Measurements from ENCODE around the gene SH3BP4. TPM values are rescaled to one million over a fixed set of nuclear protein-coding genes. Genes with fewer than 3 reads are reported as not detected.
A peak's percentile ranks its signal among the peaks of the same experiment; 100 is the strongest.

Gene SH3BP4
- polyA plus RNA-seq, 4 donors, result 27.7 to 43.6 (median 39.7) TPM

DNA sequence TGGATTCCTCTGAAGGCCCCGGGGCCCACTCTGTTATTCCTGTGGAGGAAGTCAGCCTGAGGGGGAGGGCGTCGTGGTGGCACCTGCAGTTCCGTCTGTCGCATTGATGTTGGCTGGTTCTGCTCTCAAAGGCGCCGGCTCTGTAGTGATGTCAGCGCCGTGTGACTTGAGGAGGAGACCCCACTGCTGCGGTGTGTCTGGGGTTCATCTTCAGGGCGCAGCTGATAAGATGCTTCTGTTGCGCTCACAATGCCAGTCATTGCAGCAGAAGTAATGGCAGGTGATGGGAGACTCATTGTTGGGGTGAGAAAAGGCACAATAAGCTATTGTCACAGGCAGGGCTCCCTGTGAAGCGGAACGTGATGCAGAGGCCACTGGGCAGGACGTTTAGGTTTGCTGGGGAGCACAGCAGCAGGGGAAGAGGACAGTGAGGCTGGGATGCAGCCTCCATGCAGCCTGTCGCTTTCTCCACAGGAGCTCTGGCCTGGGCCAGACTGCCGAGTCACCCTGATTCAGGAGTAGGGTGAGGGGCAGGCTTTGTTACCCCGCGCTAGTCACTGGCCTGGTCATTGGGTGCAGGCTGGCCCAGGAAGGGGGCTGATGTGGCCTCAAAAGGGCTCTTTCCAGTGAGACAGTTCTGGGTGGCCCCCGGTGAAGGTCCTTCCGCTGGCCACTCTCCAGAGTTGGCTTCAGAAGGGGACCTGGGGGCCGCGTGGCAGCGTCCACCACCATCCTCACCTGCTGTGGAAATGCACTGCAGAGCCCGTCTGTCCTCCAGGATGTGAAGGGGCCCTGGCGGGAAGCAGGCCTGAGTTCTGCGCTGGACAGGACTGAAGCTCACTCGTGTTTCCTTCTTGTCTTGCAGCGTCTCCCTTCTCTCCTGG lies 42.9 kb downstream of the SH3BP4 start:
- no peak for DNase-seq (ENCODE audit: low read depth in 4 of 4, low spot score in 3 of 4)

DNA sequence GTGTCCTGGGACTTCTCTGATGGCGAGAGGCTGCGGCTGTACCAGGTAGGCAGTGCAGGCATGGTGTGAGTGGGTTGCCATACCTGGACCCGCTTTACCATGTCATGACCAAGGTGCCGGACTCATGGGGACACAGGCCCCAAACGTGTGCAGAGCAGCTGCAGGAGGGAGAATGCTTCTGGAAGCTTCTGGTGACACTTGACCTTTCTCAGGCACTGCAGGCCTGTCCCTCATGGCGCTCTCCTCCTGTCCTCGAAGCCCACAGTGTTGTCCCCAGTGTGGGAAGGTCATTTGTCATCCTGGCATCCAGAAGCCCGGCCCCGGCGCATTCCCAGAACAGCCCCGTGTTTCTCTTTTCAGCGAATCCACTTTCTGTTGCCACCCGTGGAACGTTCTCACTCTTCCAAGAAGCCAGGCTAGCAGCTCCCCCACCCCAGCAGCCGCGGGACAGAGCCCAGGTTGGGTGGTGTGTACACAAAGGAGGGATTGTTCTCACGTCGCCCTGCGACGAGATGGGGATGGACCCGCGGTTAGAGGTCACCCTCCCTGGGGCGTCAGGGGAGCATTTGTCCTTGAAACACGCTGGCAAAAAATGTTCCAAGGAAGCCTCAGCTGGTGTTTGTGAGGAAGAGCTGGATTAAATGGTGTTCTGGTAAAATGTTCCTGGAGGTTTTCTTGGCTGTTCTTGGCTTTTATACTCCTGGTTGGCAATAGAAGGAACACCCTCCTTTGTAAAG lies 43.7 kb downstream of the SH3BP4 start:
- DNase-seq (ENCODE audit: low read depth in 4 of 4, low spot score in 3 of 4), result no peak

DNA sequence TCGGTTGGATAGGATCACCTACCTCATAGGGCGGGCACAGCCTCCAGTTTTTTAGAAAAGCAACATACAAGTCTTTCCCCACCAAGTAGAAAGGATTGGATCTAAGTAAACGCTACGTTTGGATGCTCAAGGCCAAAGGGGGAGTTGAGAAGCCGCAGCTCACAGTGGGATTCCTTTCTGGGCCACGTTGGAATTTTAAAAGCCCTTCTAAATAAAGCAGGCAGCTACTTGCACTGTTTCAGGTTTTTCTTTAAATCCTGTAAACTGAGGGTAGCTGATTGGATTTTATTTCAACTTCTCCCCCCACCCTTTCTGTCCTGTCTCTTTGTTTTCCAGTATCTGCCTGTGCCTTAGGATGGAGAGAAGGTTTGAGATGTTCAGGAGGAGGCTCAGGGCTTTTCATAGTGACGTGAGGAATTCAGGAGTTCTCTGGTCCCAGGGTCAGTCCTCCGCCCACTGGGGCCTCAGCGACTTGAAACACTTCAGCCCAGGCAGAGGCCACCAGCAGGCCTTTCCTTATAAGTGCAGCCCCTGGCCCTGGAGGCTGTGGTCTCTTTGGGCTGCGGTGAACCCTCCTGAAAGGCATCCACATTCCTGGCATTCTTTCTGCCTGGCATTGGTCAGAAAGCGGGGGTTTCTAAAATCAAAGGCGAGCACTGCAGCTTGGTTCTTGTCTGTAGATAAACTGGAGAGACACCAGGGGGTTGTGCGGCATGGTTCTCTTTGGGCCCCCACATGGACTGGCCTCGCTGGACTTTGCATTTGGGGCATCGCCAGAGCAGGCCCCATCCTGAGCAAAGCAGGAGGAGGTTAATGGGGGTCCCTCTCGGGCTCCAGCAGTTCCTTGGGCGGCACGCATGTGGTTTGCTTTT lies 44.5 kb downstream of the SH3BP4 start:
- DNase-seq (ENCODE audit: low read depth in 4 of 4, low spot score in 3 of 4), result no peak

DNA sequence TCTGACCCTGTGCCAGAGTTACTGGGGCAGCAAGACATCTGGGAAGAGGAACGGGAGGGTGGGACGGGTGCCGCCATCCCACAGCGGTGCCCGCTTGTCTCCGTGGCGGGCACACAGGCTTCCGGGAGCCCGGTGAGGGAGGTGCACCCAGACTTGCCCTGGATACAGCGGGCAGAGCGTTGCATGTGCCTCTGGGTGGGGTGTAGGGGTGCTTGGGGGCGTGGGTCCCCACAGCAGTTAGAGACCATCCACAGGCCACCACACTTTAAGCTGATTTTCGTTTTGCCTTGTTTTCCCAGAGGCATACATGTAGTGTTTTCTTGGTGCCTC lies 45.1 kb downstream of the SH3BP4 start:
- DNase-seq (ENCODE audit: low read depth in 4 of 4, low spot score in 3 of 4), result no peak

DNA sequence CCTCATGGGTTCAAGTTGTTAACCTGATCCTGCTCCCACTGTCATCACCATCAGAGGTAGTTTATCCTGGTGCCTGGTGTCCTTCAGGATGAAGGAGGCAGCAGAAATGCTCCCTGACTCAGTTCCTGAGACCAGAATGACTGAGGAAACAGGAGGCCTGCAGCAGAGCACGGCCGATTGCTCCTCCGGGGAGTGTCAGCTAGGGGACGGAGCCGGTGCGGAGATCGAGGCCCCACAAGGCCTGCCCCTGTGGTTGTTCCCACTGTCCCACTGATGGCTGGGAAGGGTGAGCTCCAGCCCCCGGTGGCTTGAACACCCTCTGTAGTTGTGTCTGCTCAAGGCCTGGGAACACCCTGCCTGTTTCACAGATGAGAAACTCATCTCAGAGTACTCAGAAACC lies 45.6 kb downstream of the SH3BP4 start:
- no peak for DNase-seq (ENCODE audit: low read depth in 4 of 4, low spot score in 3 of 4)

DNA sequence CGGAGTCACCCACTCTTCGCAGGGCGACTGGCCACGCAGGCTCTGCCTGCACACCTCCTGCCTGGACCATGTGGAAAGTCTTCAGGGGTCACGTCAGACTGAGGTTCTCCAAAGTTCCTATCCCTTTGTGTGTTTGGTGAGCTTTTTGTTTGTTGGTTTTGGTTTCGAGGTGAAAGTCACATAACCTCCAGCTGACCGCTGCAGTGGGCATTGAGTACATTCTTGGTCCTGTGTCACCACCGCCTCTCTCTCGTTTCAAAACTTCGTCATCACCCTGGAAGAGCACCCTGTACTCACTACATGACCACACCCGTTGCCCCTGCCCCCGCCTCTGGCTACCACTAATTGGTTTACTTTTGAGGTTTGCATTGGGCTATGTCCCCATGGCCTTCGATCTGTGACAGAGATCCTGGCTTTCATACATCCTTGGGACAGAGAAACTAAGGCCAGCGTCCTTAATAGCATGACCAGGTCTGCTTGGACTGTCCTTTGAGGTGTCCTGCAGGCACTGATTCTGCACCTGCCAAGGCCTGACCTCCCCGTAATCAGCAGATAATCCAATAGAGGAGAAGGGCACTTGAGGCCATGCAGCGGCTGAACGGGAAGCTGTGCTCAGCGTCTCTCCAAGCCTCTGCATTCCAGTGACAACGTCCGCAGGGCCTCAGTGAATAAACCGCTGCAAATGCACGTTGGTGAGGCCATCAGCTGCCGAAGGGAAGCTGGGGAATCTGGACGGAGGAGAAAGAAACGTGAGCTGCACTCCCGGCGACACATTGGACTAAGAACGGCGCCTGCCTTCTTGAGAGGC lies 46.8 kb downstream of the SH3BP4 start:
- no peak for DNase-seq (ENCODE audit: low read depth in 4 of 4, low spot score in 3 of 4)

DNA sequence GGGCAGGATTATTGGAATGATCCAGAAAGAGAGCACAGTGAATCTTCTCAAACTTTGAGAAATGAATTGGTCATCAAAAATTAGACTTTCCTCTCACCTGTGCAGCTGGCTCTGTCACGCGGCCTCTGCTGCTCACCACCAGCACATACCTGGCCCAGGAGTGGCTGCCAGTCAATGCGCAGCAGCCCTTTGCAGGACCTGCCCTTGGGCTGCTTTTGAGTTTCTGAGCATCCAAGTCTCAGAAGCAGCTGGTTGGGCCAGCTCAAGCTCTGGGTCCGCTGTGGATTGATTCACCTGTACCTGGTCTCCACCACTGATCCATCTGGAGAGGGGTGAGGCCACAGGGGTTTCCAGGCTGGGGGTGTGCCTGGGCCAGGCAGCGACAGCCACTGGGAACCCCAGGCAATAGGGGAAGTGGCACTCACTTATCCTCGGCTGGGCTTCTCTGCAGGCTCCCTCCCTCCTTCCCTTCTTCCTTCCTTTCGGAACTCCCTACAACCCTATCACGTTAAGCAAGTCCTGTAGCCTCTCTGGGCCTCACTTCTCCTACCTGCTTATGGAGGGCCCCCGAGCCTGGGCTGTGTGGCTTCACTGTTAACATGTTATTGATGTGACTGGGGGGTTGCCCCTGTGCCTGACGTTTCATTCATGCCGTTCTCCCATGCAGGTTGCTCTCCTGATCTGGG lies 48.1 kb downstream of the SH3BP4 start:
- DNase-seq (ENCODE audit: low read depth in 4 of 4, low spot score in 3 of 4), result no peak

DNA sequence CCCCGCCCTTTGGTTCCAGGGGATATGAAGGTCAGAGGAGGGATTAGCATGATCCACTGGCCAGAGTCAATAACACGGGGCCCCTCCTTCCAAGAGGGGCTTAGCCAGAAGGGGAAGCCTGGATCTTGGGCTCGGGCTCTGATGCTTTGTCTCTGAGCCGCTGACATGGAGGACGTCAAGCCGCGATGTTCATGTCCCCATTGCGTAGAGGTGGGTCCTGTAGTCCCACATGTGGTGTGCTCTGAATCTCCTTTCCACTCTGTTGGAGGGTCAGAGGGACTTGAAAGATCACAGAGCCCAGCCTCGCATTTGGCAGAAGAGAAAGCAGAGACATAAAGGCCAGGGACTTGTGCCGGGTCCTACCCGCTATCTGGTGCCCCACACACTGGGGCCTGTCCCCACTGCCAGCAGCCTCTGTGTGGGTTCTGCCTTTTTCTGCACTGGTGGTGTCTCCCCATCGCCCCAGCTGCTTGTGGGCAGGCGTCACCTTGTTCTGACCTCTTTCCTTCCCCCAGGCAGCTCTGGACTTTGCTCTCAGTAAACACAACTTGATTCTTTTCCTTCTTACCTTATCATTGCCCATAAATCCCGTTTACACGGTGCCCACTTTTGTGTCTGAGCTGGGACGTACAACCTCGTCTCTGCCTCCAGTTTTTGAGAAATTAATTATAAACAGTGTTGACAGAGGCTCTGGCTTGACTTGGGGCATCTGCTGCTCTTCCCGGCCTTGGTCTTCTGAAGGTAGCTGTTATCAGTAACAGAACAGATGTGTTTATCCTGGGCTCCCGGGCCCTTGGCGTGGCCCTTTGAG lies 48.8 kb downstream of the SH3BP4 start:
- no peak for DNase-seq (ENCODE audit: low read depth in 4 of 4, low spot score in 3 of 4)

DNA sequence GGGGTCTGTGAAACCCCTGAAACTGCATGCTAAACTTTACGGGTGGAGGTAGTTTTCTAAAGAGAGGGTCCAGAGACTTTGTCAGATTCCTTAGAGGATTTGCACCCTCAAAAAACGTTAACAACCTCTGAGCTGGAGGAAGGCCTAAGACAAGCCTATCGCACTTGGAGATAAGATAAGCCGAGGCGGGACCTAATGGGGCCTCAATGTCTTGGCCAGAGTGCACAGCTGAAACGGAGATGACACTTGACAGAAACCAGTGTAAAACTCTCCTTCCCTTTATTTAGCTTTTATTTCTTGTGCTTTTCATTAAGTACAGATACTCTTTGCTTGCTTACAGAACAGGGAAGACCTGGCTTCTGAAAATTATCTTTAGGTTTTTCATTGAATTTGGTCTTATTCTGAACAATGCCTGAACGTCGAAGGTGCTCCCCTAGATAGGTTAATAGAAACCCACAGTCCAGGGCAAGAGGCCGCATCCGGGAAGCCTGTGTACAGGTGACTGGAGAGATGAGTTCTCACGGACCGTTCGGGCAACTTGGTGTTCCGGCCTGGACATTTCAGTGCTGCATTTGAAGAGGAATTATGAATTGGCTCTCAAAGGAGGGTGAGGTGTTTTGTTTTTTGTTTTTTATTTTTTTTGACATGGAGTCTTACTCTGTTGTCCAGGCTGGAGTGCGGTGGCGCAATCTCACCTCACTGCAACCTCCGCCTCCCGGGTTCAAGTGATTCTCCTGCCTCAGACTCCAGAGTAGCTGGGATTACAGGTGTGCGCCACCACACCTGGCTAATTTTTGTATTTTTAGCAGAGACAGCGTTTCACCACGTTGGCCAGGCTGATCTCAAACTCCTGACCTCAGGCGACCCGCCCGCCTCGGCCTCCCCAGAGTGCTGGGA lies 49.7 kb downstream of the SH3BP4 start:
- DNase-seq (ENCODE audit: low read depth in 4 of 4, low spot score in 3 of 4), result no peak

DNA sequence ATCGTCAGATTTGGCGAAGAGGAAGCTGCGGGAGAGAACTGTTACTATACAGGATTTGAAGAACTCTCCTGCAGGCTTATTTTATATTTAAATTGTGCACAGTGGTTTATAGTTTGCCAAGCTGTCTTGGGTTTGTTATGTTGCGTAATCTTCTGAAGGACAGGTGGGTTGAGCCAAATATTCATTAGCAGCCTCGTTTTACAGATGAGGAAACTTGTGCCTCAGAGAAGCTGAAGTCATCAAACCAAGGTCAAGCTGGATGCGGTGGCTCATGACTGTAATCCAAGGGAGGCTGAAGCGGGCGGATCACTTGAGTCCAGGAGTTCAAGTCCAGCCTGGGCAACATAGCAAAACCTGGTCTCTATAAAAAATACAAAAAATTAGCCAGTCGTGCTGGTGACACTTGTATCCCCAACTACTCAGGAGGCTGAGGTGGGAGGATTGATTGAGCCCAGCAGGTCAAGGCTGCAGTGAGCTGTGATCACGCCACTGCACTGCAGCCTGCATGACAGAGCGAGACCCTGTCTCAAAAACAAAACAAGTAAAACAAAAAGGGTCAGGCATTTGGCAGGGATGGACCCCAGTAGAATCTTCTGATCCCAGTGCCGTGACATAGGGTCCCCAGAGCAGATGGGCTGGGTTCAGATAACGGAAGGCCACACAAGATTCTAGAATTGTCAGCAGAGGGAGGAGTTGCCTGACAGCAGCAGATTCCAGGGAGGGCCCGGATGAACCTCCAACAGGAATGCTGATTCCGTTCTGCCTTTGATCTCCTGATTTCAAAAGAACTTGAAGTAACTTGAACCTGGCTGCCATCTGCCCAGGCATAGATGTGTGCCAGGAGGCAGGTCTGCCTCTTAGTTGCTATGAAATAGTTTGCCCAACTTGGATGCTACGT lies 50.6 kb downstream of the SH3BP4 start:
- DNase-seq (ENCODE audit: low read depth in 4 of 4, low spot score in 3 of 4), result no peak

DNA sequence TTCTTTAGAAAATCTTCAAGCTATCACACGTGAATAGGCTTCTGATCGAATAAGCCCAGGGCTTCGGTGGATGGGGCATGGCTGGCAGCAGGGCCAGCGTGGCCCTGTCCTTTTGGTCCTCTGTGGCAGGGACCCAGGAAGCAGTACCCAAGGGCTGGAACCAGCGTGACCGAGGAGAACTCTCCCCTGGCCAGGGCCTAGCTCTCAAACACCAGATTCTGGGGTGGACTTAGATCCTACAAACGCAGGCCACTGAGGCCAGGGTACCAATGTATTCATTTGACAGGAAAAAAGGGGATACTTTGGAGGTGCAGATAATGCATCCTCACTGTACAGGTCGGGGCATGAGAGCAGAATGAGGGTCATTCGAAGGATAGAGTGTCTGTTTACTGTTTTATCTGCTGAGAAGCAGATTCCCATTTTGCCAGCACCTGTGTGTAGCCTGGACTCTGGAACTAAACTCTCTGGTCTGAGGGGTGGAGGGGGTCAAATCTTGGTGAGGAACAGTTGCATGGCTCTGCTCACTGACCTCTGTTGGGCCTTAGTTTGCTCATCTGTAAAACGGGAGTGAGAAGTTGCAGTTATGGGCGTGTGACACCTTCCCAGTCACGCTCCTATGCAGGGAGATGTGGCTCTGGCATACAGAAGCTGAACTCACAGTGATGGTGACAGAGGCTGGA lies 51.4 kb downstream of the SH3BP4 start:
- no peak for DNase-seq (ENCODE audit: low read depth in 4 of 4, low spot score in 3 of 4)

DNA sequence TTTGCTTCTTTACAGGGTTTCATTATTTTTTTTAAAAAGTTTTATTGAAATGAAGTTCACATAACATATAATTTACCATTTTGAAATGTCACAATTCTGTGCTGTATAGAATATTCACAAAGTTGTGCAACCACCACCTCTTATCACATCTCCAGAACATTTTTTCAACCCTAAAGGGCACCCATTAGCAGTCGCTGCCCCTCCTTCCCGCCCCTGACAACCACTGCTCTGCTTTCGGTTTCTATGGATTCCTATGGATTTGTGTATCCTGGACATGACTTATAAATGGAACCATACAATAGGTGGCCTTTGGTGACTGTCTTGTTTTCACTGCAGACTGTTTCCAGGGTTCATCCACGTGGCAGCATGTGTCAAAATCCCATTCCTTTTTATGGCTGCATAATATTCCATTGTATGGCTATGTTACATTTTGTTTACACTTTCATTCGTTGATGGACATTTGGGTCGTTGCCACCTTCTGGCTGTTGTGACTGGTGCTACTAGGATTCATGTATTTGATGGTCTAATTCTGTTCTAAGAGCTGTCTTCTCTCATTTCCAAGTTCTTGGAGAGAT lies 52.6 kb downstream of the SH3BP4 start:
- DNase-seq (ENCODE audit: low read depth in 4 of 4, low spot score in 3 of 4), result no peak

DNA sequence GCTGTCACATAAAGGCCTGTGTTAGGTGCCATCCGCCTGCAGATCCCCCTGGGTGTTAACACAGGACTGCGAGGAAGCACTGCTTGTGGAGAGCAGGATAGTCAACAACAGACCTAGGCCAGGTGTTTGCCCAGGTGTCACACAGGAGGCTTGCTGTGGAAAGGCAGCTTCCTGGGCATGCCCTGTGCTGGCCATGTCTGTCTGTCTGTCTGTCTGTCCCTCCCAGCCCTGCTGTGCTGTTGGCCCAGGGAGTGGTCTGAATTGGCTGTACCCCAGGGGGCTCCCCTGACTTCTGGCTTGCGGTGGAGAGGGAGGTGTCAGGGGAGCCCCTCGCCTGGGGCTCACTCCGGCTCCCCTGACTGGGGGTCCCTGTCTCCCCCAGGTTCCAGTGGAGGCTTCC lies 53.2 kb downstream of the SH3BP4 start:
- DNase-seq (ENCODE audit: low read depth in 4 of 4, low spot score in 3 of 4), result no peak

DNA sequence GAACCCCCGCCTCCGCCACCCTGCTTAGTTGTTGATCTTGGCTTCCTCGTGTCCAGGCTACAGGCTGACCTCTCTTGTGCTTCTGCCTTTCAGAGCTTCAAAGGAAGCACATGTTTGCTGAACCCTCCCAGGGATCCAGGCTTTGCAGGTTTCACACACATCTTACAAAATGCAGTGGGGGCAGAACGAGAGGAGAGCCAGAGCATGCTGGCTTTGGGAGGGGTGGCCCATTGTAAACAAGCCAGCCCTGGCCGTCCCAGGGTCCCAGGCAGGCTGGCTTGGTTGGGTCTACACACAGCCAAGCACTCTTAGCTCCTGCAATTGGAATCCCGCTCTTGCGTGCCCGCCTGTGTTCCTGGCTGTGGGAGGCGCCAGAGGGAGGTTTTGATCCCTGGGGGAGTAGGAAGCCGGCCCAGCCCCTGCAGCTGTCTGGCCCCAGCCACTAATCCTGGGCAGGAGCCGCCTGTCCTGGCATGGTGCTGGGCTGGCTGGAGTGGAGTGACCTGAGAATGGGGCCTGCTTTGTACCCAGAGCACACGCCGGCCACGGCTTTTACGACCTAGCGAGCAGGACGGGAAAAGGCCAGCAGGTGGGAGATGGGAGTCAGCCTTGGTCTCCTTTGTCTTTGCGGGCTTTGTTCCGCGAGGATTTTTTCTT lies 53.9 kb downstream of the SH3BP4 start:
- DNase-seq (ENCODE audit: low read depth in 4 of 4, low spot score in 3 of 4), result peak in 3 of 4 donors; percentile 43 to 47 (median 45)

DNA sequence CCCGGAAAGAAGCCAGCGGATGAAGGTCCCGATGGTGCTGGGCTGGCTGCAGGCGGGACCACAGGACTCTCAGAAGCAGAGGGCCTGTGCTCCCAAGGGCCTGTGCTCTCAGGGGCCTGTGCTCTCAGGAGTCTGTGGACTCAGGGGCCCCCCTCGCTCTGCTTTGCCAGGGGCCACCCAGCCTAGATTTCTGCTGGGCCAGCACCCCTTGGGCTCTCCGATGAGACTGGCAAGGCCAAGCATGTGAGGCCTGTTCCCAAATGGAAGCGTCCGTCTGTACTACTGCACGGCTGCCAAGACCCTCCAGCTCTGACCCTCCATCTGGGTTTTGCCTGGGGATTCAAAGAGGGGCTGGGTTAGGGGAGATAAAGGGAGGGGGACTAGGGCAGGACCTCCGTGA lies 54.6 kb downstream of the SH3BP4 start:
- DNase-seq (ENCODE audit: low read depth in 4 of 4, low spot score in 3 of 4), result no peak
